Suppressor macrophage (primary cell): Measurements from ENCODE around the gene REM2.
A peak's percentile ranks its signal among the peaks of the same experiment; 100 is the strongest.
"Not testable (repeated sequence)": the region's sequence is repeated elsewhere in the genome, so short reads cannot be mapped to it uniquely, and the experiment has no call there.

Source experiments
- DNase-seq, 4 experiments: peaks; one replicate each; pipeline ENCODE4 v3.0.0-alpha.2; 2020 to 2022

Gene REM2

GRCh38 chr14:22848351-22849164 is 34.5 kb upstream of the REM2 start:
- DNase-seq = peak in 3 of 4 experiments; percentile 64 to 72 (median 68)

GRCh38 chr14:22849212-22849819 is 33.7 kb upstream of the REM2 start:
- DNase-seq = no peak

DNA sequence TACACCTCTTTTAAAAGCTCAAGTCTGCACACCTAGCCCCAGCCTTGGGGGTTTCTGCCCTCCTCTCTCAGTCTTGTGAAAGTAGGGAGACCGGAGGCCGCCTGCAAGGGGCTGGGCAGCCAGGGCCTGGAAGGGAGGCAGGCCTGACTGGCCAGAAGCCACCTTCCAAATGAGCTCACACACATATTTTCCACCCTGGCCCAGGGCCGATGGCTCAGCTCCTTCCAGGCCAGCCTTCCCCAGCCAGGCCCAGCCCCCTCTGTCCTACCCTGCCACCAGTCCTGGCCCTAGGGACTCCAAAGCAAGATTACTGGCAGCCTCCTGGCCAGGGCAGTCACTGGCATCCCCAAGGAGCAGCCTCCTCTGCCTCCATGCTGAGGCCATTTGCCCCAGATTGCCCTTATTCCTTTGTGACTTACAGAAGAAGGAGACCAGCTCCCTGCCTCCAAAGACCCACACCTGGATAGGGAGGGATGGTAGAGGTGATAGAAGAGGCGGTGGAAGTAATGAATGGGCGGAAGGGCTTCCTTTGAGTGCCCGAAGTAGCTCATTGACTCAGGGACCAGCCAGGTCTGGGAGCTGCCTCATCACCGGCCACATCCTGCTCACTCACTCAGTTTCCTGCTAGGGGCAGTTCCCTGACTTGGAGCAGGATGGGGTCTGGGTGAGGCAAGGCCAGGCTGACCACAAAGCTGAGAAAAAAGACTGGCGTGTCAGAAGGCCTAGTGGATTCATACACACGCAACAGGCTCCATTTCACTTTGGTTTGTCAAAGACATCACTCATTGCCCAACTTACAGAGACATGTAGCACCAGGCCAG is 31.9 kb upstream of the REM2 start:
- DNase-seq = peak; percentile 71 to 91 (median 79)

DNA sequence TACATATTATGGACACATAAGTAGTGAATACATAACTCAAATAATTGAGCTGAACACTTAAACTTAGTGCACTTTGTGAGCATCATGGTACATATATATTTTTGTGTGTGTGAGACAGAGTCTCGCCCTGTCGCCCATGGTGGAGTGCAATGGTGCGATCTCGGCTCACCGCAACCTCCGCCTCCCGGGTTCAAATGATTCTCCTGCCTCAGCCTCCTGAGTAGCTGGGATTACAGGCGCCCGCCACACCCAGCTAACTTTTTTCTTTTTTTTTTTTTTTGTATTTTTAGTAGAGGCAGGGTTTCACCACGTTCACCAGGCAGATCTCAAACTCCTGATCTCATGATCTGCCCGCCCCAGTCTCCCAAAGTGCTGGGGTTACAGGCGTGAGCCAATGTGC is 30.8 kb upstream of the REM2 start:
- DNase-seq = not testable (repeated sequence)

GRCh38 chr14:22852599-22852939 is 30.5 kb upstream of the REM2 start:
- no peak for DNase-seq

GRCh38 chr14:22852940-22853767 is 29.9 kb upstream of the REM2 start:
- peak; percentile 87 to 95 (median 92) for DNase-seq

DNA sequence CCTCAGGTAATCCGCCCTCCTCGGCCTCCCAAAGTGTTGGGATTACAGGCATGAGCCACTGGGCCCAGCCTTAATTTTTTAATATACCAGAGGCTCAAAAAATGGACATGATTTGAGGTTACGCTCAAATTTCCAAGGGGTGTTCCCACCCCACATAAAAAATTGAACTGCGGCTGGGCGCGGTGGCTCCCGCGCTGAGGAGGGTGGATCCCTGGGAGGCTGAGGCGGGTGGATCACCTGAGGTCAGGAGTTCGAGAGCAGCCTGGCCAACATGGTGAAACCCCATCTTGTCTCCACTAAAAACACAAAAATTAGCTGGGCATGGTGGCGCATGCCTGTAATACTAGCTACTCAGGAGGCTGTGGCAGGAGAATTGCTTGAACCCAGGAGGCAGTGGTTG is 28.7 kb upstream of the REM2 start:
- DNase-seq = not testable (repeated sequence)

- DNase-seq = no peak
Observed at GRCh38 chr14:22854963-22855724, 27.9 kb upstream of the REM2 start.

DNA sequence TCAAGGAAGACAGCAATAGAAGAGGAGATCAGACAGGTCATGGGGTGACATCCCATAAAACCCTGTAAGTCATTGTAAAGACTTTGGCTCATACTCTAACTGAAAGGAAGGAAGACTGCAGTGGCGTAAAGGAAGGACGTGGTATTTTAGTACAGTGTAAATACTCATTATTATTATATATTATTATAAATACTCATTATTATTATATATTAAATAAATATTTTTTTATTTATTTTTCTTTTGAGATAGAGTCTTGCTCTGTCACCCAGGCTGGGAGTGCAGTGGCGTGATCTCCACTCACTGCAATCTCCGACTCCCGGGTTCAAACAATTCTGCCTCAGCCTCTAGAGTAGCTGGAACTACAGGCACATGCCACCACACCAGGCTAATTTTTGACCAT is 26.6 kb upstream of the REM2 start:
- DNase-seq = no peak

GRCh38 chr14:22860377-22860776 is 22.6 kb upstream of the REM2 start:
- not testable (repeated sequence) for DNase-seq

- DNase-seq = no peak
Observed at GRCh38 chr14:22861651-22862050, 21.4 kb upstream of the REM2 start.

DNA sequence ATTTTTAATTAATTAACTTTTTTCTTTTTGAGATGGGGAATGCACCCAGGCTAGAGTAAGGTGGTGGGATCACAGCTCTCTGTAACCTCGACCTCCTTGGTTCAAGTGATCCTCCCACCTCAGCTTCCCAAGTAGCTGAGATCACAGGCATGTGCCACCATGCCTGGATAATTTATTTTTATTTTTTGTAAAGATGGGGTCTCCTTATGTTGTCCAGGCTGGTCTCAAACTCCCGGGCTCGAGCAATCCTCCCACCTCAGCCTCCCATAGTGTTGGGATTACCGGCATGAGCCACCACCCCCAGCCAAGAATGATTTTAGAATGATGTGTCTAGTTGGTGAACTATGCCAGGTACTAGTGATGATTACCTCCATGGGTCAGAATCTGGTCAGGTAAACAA is 18.0 kb upstream of the REM2 start:
- DNase-seq = no peak

- peak in 1 of 4 experiments; percentile 37 for DNase-seq
Observed at GRCh38 chr14:22865424-22866405, 17.3 kb upstream of the REM2 start.

DNA sequence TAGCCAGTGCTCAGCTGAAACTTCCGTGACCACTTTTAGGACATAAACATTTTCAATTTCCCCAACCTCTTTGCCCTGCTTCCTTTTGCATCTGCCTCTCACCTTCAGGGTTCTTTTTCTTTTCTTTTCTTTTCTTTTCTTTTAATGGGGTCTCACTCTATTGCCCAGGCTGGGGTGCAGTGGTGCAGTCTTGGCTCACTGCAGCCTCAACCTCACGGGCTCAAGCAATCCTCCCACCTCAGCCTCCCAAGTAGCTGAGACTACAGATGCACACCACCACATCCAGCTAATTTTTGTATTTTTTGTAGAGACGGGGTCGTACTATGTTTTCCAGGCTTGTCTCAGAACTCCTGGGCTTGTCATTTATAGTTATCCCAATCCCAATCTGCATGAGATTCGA is 16.1 kb upstream of the REM2 start:
- no peak for DNase-seq

GRCh38 chr14:22870811-22871223 is 12.2 kb upstream of the REM2 start:
- DNase-seq = peak in 2 of 4 experiments; percentile 58 to 59

DNA sequence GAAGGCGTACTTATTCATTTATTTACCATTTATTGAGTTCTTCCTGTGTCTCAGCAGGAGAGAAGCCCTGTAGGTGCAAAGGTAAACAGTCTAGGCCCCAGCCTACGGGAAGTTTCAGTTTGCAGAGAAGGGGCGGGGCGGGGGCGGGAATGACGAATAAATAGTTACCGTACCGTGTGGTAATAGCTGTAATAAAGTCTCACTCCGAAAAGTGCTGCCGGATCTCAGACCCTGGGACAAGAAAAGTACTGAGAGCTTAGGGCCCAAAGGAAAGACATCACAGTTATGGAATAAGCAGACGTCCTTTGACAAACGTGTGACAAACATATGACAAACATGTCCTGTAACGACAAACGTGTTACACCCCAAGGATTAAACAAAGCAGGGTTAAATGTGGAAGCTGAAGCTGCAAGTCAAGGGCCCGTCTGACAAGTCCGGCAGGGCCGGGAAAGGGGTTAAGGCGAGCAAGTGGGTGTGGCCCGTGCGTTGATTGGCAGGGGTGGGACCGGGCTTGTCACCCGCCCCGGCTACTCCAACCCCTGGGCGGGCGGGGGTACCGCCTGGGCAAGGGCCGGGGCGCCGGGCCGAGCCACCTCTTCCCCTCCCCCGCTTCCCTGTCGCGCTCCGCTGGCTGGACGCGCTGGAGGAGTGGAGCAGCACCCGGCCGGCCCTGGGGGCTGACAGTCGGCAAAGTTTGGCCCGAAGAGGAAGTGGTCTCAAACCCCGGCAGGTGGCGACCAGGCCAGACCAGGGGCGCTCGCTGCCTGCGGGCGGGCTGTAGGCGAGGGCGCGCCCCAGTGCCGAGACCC is 11.6 kb upstream of the REM2 start, which contains the start of gene LRP10:
LRP10 (plus strand) TSS at position 517 of the 809 bp plus-strand sequence. CDS start 564 bp downstream, outside the sequence.
- peak; percentile 88 to 95 (median 94) for DNase-seq

DNA sequence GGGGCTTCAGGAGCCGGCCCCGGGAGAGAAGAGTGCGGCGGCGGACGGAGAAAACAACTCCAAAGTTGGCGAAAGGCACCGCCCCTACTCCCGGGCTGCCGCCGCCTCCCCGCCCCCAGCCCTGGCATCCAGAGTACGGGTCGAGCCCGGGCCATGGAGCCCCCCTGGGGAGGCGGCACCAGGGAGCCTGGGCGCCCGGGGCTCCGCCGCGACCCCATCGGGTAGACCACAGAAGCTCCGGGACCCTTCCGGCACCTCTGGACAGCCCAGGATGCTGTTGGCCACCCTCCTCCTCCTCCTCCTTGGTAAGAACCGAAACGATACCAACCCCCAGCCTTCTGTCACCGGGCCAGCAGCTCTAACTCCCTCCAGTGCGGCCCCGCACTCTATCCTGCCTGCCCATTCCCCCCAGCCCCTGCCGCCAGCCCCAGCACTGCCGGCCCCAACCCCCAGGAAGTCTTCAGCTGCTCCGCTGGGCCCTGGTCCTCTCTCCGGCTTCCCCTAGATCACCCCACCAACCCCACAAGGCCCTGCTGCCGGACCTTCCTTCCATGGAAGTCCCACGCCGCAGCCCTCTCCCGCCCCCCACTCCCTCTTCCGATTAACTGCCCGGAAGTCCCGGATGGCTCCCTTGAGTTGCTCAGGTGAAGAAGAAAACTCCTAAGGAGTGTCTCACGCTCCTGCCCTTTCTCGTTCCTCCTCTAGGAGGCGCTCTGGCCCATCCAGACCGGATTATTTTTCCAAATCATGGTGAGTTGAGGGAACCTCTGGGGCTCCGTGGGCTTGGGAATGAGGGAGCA is 10.8 kb upstream of the REM2 start:
- DNase-seq = peak; percentile 76 to 87 (median 82)

DNA sequence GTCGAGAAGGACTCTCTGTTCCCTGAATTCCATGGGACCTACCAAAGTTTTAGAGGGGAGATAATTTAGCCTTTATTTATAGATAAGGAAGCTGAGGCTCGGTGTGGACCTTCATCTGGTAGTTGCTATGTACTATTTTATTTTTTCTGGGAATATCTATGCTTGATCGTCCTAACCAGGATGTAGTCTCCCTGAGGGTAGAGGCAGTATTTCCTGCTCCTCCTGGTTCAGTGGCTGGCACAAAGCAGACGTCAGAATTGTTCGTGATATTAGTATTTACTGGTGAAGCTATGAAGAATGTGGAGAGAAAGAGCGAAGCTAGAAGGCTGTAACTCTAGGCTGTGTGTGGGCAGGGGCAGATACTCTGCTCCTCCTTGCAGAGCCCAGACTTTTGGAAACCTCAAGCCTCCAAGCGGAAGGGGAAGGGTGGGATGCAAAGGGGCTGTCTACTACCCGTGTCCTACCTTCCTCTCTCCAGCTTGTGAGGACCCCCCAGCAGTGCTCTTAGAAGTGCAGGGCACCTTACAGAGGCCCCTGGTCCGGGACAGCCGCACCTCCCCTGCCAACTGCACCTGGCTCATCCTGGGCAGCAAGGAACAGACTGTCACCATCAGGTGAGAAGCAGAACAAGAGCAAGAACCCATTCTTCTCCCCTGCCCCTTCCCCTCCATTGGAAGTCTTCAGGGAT is 10.0 kb upstream of the REM2 start:
- no peak for DNase-seq
